ENCODE results near the gene RAB25.

- TF ChIP-seq, protein P1, sequence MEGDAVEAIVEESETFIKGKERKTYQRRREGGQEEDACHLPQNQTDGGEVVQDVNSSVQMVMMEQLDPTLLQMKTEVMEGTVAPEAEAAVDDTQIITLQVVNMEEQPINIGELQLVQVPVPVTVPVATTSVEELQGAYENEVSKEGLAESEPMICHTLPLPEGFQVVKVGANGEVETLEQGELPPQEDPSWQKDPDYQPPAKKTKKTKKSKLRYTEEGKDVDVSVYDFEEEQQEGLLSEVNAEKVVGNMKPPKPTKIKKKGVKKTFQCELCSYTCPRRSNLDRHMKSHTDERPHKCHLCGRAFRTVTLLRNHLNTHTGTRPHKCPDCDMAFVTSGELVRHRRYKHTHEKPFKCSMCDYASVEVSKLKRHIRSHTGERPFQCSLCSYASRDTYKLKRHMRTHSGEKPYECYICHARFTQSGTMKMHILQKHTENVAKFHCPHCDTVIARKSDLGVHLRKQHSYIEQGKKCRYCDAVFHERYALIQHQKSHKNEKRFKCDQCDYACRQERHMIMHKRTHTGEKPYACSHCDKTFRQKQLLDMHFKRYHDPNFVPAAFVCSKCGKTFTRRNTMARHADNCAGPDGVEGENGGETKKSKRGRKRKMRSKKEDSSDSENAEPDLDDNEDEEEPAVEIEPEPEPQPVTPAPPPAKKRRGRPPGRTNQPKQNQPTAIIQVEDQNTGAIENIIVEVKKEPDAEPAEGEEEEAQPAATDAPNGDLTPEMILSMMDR (IDR thresholded peaks at IDR 0.05): peak; percentile 76 to 98 (median 88)
- TF ChIP-seq EP300 (IDR thresholded peaks at IDR 0.05) (no peak), POLR2A (IDR thresholded peaks at IDR 0.05) (no peak)
These were observed 29.9 kb downstream of the RAB25 start for GRCh38 chr1:156090840-156091188.

All from tibial nerve (tissue), 4 donors.